GM23338 (cell line): ENCODE measurements around the gene SART1. TPM values are rescaled to one million over a fixed set of nuclear protein-coding genes. Genes with fewer than 3 reads are reported as not detected.

Experiments used
- ATAC-seq: fragments of 200-7000 bp; cut with Tn5 transposase; 3 replicates; pipeline ENCODE4 v1.9.1; 2020
- DNase-seq: peaks from one replicate; pipeline ENCODE4 v3.0.0-alpha.2; 2015; ENCODE audit warnings: low spot score
- H2AFZ ChIP-seq: fragments of 200-600 bp; sonication (generic); 2 replicates; pipeline ENCODE4 v1.8.0; 2016; ENCODE audit warnings: antibody characterized with exemption, mild to moderate bottlenecking, moderate library complexity
- H3F3A ChIP-seq: fragments of 200-600 bp; sonication (generic); replicated peaks from 2 replicates; pipeline ENCODE4 v1.8.0; 2017; ENCODE audit warnings: antibody characterized with exemption, mixed run types, low read depth
- H3K27ac ChIP-seq: fragments of 200-600 bp; sonication (generic); 2 replicates; pipeline ENCODE4 v1.6.1; 2016; ENCODE audit warnings: low read depth
- H3K27me3 ChIP-seq: fragments of 200-600 bp; sonication (generic); 2 replicates; pipeline ENCODE4 v1.8.0; 2016; ENCODE audit warnings: mild to moderate bottlenecking, mixed run types, moderate library complexity; ENCODE audit not compliant: insufficient read depth
- H3K36me3 ChIP-seq: fragments of 200-600 bp; sonication (generic); 2 replicates; pipeline ENCODE4 v1.8.0; 2016; ENCODE audit warnings: mild to moderate bottlenecking; ENCODE audit not compliant: insufficient read depth
- H3K4me1 ChIP-seq: fragments of 200-600 bp; sonication (generic); 2 replicates; pipeline ENCODE4 v1.8.0; 2016; ENCODE audit warnings: mild to moderate bottlenecking, moderate library complexity; ENCODE audit not compliant: insufficient read depth
- H3K4me2 ChIP-seq: fragments of 200-600 bp; sonication (generic); 2 replicates; pipeline ENCODE4 v1.7.1; 2017; ENCODE audit warnings: mixed run types
- H3K4me3 ChIP-seq: fragments of 200-600 bp; sonication (generic); 2 replicates; pipeline ENCODE4 v1.6.1; 2016; ENCODE audit warnings: mixed run types
- H3K79me2 ChIP-seq: fragments of 200-600 bp; sonication (generic); replicated peaks from 2 replicates; pipeline ENCODE4 v1.8.0; 2017; ENCODE audit warnings: mild to moderate bottlenecking; ENCODE audit not compliant: insufficient read depth
- H3K9me2 ChIP-seq: fragments of 200-600 bp; sonication (generic); 2 replicates; pipeline ENCODE4 v1.8.0; 2017; ENCODE audit not compliant: insufficient read depth
- H4K20me1 ChIP-seq: fragments of 200-600 bp; sonication (generic); replicated peaks from 2 replicates; pipeline ENCODE4 v1.8.0; 2017; ENCODE audit warnings: mild to moderate bottlenecking; ENCODE audit not compliant: insufficient read depth
- H3K27ac Mint-ChIP-seq: 2 replicates; pipeline ENCODE4 v1.8.0; 2020; ENCODE audit warnings: inconsistent platforms, mild to moderate bottlenecking, moderate library complexity, mixed read lengths
- H3K27me3 Mint-ChIP-seq: 3 replicates; pipeline ENCODE4 v1.8.0; 2022; ENCODE audit warnings: low read depth, mild to moderate bottlenecking, moderate library complexity, mixed read lengths, inconsistent platforms; ENCODE audit not compliant: insufficient read depth, poor library complexity
- H3K36me3 Mint-ChIP-seq: 3 replicates; pipeline ENCODE4 v1.8.0; 2021; ENCODE audit warnings: low read depth, mild to moderate bottlenecking, inconsistent platforms, moderate library complexity, mixed read lengths
- H3K4me1 Mint-ChIP-seq: 3 replicates; pipeline ENCODE4 v1.8.0; 2020; ENCODE audit warnings: mild to moderate bottlenecking, inconsistent platforms, mixed read lengths
- H3K4me3 Mint-ChIP-seq: 3 replicates; pipeline ENCODE4 v1.8.0; 2021; ENCODE audit warnings: moderate library complexity, mild to moderate bottlenecking, inconsistent platforms, mixed read lengths
- H3K9me3 Mint-ChIP-seq: 3 replicates; pipeline ENCODE4 v1.8.0; 2020; ENCODE audit warnings: moderate library complexity, mild to moderate bottlenecking, inconsistent platforms, mixed read lengths
- CTCF ChIP-seq, 2 experiments: fragments of 200-600 bp in 1 of 2; sonication (generic) in 1 of 2; conservative IDR thresholded peaks; 2 replicates each; pipeline versions ENCODE4 v1.5.1 to v1.6.1; 2016 to 2017; ENCODE audit warnings: antibody characterized with exemption in 2 of 2, low read depth in 2 of 2, mild to moderate bottlenecking in 2 of 2, moderate library complexity in 1 of 2
- ETS1 ChIP-seq: IDR thresholded peaks from 2 replicates; pipeline ENCODE4 v1.6.1; 2016; ENCODE audit warnings: antibody characterized with exemption
- EZH2 ChIP-seq: fragments of 200-600 bp; sonication (generic); IDR thresholded peaks from one replicate; pipeline ENCODE4 v1.8.0; 2017; ENCODE audit warnings: antibody characterized with exemption, mild to moderate bottlenecking, low read depth; ENCODE audit not compliant: unreplicated experiment
- EZH2phosphoT487 ChIP-seq: fragments of 200-600 bp; sonication (generic); IDR thresholded peaks from one replicate; pipeline ENCODE4 v1.8.1; 2018; ENCODE audit warnings: antibody characterized with exemption; ENCODE audit not compliant: unreplicated experiment
- JUNB ChIP-seq: IDR thresholded peaks from one replicate; pipeline ENCODE4 v1.6.1; 2016; ENCODE audit warnings: antibody characterized with exemption; ENCODE audit not compliant: unreplicated experiment
- NANOG ChIP-seq: IDR thresholded peaks from 2 replicates; pipeline ENCODE4 v1.6.1; 2016; ENCODE audit warnings: antibody characterized with exemption, borderline replicate concordance
- POLR2AphosphoS5 ChIP-seq: IDR thresholded peaks from 2 replicates; pipeline ENCODE4 v1.6.1; 2016; ENCODE audit warnings: antibody characterized with exemption, low read depth
- STAT1 ChIP-seq: IDR thresholded peaks from one replicate; pipeline ENCODE4 v1.6.1; 2016; ENCODE audit warnings: antibody characterized with exemption; ENCODE audit not compliant: unreplicated experiment
- ZNF114 ChIP-seq: fragments of 250-450 bp; sonication (Bioruptor Pico); IDR thresholded peaks from 2 replicates; pipeline ENCODE4 v1.5.0; 2020; ENCODE audit warnings: mild to moderate bottlenecking, moderate library complexity
- ZNF331 ChIP-seq: fragments of 250-450 bp; sonication (Bioruptor Pico); IDR thresholded peaks from 2 replicates; pipeline ENCODE4 v1.5.0; 2020; ENCODE audit warnings: low read depth, mild to moderate bottlenecking, moderate library complexity
- ZNF462 ChIP-seq: fragments of 250-450 bp; sonication (Bioruptor Pico); IDR thresholded peaks from 2 replicates; pipeline ENCODE4 v1.5.0; 2020; ENCODE audit warnings: mild to moderate bottlenecking, moderate library complexity
- polyA plus RNA-seq: library from polyadenylated mRNA; unstranded; fragments of >200 nt; fragmentation: Nextera tagmentation; extraction: Ambion mirVana; gene quantifications from 2 replicates; pipeline ENCODE4 v1.2.1, GENCODE V29; 2016
- total RNA-seq: library from RNA; depleted of rRNA; stranded (reverse); fragments of >200 nt; shearing (Covaris generic); gene quantifications from 2 replicates; pipeline ENCODE4 v1.2.3, GENCODE V29; 2014

Gene SART1
- total and polyA plus RNA-seq, 2 experiments from 2014 or later: 43.9 to 91.0 TPM

GRCh38 chr11:65925397-65925796 is 36.1 kb upstream of the SART1 start (continued):
- TF ChIP-seq CTCF (conservative IDR thresholded peaks at IDR 0.05; ENCODE audit: low read depth in 2 of 2): no peak
- TF ChIP-seq NANOG: no peak
- no peak for TF ChIP-seq EZH2phosphoT487

GRCh38 chr11:65927904-65928397 is 33.6 kb upstream of the SART1 start:
- H3K27me3 ChIP-seq: no peaks in the 10 kb centered on the region
- ATAC-seq (peak; percentile 61), DNase-seq (no peak)
- no peak overlapping the region for H3K4me2 ChIP-seq
- H3K27me3 Mint-ChIP-seq: peaks cover 6% of the 10 kb centered on the region
- no peak for TF ChIP-seq EZH2
- peak overlapping the region; percentile 78 for H3K27ac Mint-ChIP-seq
- no peaks in the 10 kb centered on the region for H3K9me3 Mint-ChIP-seq
- no peaks in the 10 kb centered on the region for H3K79me2 ChIP-seq
- H3K36me3 Mint-ChIP-seq: peaks cover 3% of the 10 kb centered on the region; the same call in 2 of the 3 replicates
- no peaks in the 10 kb centered on the region for H3K36me3 ChIP-seq
- H3K4me1 ChIP-seq: peaks cover 7% of the 10 kb centered on the region
- peak overlapping the region; percentile 63; the same call in 1 of the 2 replicates for H3K27ac ChIP-seq
- no peak overlapping the region for H3K4me3 ChIP-seq
- 0 out of 2 replicates have a peak overlapping the region, but pooled peaks have one; percentile 52 for H2AFZ ChIP-seq
- H3K4me3 Mint-ChIP-seq: no peak overlapping the region
- 0 out of 2 replicates have a peak, but pooled peaks cover 5% of the 10 kb centered on the region for H3F3A ChIP-seq
- peaks cover 23% of the 10 kb centered on the region for H3K4me1 Mint-ChIP-seq
- H3K9me2 ChIP-seq: no peaks in the 10 kb centered on the region
- H4K20me1 ChIP-seq: no peaks in the 10 kb centered on the region

- Histone ChIP-seq H3K4me1 (peaks cover 7% of the 10 kb centered on the region), H3K4me3 (no peak overlapping the region), H3K27me3 (no peaks in the 10 kb centered on the region), H3F3A (0 out of 2 replicates have a peak, but pooled peaks cover 5% of the 10 kb centered on the region), H3K4me2 (no peak overlapping the region), H3K36me3 (no peaks in the 10 kb centered on the region), H4K20me1 (no peaks in the 10 kb centered on the region), H3K9me2 (no peaks in the 10 kb centered on the region), H3K79me2 (no peaks in the 10 kb centered on the region), H2AFZ (peak overlapping the region; percentile 14; the same call in 1 of the 2 replicates), H3K27ac (0 out of 2 replicates have a peak overlapping the region, but pooled peaks have one; percentile 63)
- H3K27ac Mint-ChIP-seq: no peak overlapping the region
- H3K27me3 Mint-ChIP-seq: peaks cover 6% of the 10 kb centered on the region
- H3K9me3 Mint-ChIP-seq: no peaks in the 10 kb centered on the region
- H3K36me3 Mint-ChIP-seq: no peaks in the 10 kb centered on the region
- peaks cover 23% of the 10 kb centered on the region for H3K4me1 Mint-ChIP-seq
- no peak for DNase-seq
- no peak for ATAC-seq
- H3K4me3 Mint-ChIP-seq: no peak overlapping the region
- TF ChIP-seq ZNF114 (no peak), ETS1 (no peak), EZH2 (no peak), ZNF462 (CRISPR knock-in tag) (no peak), STAT1 (no peak), POLR2AphosphoS5 (no peak), EZH2phosphoT487 (no peak), JUNB (no peak), ZNF331 (CRISPR knock-in tag) (no peak)
These were observed 32.9 kb upstream of the SART1 start for GRCh38 chr11:65928667-65929066.
